GM10266 (cell line): ENCODE data around the gene IL1RAP.

Source experiments
- DNase-seq: peaks from one replicate; pipeline ENCODE4 v3.0.0; 2012; ENCODE audit errors: extremely low spot score
- TF ChIP-seq, protein P1 (sequence below): IDR thresholded peaks from 2 replicates; pipeline ENCODE4 v1.5.1; 2012; ENCODE audit warnings: mild to moderate bottlenecking, low read depth; ENCODE audit not compliant: control insufficient read depth, insufficient read depth; ENCODE audit errors: missing control alignments

IL1RAP gene

DNA sequence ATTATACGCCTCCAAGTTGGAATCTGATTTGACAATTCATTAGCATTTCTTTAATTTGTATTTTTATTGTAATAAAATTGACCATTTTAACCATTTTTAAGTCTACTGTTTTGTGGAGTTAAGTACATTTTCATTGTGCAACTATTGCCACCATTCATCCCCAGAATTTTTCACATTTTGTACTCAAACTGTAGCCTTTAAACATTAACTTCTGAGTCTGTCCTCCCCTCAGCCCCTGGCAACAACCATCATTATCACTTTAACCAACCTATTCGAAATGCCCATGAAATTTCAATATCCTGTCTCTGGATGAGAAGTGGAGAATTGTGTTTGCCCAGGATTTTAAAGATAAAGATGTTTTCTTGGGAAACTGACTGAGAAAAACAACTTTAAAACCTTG is 27.7 kb downstream of the IL1RAP start:
- DNase-seq: no peak
- TF ChIP-seq, protein P1, sequence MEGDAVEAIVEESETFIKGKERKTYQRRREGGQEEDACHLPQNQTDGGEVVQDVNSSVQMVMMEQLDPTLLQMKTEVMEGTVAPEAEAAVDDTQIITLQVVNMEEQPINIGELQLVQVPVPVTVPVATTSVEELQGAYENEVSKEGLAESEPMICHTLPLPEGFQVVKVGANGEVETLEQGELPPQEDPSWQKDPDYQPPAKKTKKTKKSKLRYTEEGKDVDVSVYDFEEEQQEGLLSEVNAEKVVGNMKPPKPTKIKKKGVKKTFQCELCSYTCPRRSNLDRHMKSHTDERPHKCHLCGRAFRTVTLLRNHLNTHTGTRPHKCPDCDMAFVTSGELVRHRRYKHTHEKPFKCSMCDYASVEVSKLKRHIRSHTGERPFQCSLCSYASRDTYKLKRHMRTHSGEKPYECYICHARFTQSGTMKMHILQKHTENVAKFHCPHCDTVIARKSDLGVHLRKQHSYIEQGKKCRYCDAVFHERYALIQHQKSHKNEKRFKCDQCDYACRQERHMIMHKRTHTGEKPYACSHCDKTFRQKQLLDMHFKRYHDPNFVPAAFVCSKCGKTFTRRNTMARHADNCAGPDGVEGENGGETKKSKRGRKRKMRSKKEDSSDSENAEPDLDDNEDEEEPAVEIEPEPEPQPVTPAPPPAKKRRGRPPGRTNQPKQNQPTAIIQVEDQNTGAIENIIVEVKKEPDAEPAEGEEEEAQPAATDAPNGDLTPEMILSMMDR: no peak

DNA sequence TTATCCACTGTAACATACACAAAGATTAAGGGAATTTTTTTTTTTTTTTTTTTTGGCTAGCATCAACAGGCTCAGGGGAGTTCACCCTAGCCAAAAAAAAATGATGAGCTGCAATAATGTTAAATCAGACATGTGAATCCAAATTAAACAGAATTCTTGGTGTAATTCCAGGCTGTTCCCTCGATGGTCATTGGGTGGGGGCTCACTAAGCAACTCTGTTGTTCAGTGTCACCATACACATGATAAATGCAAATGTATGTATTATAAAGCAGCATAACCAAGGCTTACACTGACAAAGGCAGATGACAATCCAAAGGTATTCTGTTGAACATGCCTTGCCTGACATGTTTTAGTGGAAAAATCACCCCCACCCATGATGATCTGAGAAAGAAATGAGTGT is 29.0 kb downstream of the IL1RAP start:
- TF ChIP-seq, protein P1: no peak
- no peak for DNase-seq

DNA sequence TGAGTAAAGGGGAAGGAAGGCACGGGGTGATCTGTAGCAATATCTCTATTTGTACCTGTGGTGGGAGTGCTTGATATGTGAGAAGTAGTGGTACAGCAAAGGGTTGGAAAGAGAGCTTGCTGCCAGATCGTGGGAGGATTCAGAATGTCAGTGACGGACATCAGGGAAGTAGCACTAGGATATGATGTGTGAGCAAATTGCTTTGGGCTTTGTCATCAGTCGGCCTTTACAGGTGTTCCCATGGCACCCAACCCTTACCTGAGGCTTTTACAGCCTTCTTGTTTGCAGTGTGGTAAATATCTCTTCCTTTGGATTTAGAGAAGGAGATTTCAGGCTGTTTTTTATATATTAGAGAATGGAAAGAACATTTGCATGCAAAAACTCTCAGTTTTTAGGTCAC is 29.8 kb downstream of the IL1RAP start:
- no peak for DNase-seq
- TF ChIP-seq, protein P1: no peak

DNA sequence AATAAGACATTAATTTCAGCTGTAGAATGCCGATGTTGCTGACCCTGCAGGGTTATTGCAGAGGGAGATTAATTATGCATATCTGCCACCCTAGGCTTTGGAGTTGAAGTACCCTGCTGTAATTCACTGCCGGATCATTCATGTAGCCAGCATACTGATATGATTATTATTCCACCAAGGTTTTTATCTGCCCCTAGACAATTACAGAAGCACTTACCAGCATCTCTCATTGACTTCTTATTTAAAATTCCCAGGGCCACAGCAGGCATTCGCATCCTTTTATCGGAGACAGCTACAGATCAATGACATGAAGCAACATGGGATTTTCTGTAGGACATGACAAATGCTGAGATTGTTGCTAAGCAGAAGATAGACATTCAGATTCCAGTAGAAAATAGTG is 31.3 kb downstream of the IL1RAP start:
- TF ChIP-seq, protein P1: no peak
- no peak for DNase-seq

DNA sequence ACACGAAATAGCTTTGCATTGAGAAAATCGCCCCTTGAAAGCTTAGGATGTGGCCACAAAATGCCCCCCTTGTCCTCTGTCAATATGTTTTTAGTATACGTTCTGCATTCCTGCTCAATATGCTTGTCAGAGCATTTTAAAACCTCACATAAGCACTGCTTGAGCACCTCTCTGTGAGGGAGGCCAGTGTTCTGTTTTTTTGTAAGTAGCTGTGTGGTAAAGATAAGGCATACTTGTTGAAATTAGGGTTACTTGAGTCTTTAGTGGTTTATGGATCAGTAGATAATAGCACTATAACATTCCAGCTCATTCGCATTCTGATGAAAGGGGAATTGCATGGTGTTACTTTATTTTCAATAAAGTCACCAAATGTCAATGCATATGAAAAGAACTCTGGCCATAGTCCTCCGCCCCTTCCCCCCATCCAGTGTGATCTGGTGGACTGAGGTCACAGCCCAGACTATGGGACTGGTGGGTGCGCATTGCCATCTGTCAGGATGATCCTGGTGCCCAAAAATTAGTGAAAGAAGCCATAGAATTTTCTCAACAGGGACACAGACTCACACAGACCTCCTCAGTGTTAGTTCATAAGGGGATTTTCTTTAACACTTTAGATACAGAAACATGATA is 33.1 kb downstream of the IL1RAP start:
- no peak for DNase-seq
- TF ChIP-seq, protein P1: no peak

DNA sequence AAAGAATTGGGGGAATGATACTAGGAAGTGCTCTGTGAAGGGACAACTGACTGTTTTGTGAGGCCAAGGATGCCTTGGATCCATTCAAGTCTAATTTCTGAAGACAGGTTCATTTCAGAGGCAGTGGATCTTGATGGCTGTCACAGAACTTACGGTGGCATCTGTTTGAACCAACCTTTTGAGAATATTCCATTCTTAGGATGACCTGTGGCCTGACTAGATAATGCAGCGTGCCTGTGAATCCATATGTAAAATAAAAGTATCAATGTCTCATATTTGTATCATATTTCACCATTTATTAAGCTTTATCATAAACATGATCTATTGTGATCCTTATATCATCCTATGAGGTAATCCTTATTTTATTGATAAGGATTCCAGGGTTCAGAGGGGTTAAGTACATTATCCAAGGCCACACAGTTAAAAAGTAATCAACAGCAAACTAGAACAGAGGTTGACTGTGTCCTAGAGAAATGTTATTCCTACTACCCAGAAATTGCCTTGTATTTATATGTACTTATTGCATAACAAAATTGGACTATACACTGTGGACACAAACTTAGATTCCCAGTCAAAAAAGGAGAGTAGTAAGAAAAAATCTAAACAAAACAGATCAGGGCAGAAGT is 34.3 kb downstream of the IL1RAP start:
- no peak for DNase-seq
- TF ChIP-seq, protein P1: no peak

DNA sequence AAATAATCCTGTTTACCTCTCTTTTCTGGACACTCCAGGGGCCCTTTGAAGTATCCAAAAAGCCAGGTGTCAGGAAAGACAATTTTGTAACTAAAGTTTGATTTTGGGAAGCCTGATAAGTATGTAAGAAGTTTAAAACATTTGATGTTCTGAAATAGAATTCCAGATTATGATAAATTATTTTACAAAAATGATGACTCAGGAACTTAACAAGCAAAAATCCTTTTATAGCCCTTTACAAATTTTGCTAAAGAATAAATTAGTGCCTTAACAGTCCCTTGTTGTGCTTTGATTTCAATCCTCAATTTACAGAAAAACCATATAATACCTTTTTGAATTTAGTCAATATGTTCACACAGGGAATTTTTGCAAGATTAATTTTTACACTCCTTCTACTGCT is 38.1 kb downstream of the IL1RAP start:
- TF ChIP-seq, protein P1: no peak
- DNase-seq: no peak
